Activated CD4-positive, alpha-beta T cell treated with anti-CD3 and anti-CD28 coated beads, Interleukin-2, amount 10 ng/mL, durations not matched to agents 7 days and 5 days (primary cell): Measurements from ENCODE around the gene URB2. TPM values are rescaled to one million over a fixed set of nuclear protein-coding genes. Genes with fewer than 3 reads are reported as not detected.

Experiments used
- CTCF ChIA-PET: fragments of 350-600 bp; sonication (Branson Sonifier 250); formaldehyde crosslinking; loops from one replicate; lab custom pipeline; 2021; ENCODE audit warnings: antibody characterized with exemption; lab: Charles Lee
- POLR2A ChIA-PET: fragments of 350-600 bp; sonication (Branson Sonifier 250); formaldehyde crosslinking; loops from one replicate; lab custom pipeline; 2021; ENCODE audit warnings: antibody characterized with exemption; lab: Charles Lee
- DNase-seq: peaks from one replicate; pipeline ENCODE4 v3.0.0-alpha.2; 2020
- H3K27ac Mint-ChIP-seq: one replicate; pipeline ENCODE4 v1.8.0; 2021; ENCODE audit warnings: mild to moderate bottlenecking, moderate library complexity, mixed read lengths
- H3K27me3 Mint-ChIP-seq: one replicate; pipeline ENCODE4 v1.8.0; 2021; ENCODE audit warnings: mixed read lengths
- H3K36me3 Mint-ChIP-seq: one replicate; pipeline ENCODE4 v1.8.0; 2021; ENCODE audit warnings: low read depth, mixed read lengths
- H3K4me1 Mint-ChIP-seq: one replicate; pipeline ENCODE4 v1.8.0; 2021; ENCODE audit warnings: mixed read lengths
- H3K4me3 Mint-ChIP-seq: one replicate; pipeline ENCODE4 v1.8.0; 2021; ENCODE audit warnings: mild to moderate bottlenecking, moderate library complexity, mixed read lengths
- H3K9me3 Mint-ChIP-seq: one replicate; pipeline ENCODE4 v1.8.0; 2021; ENCODE audit warnings: mixed read lengths
- total RNA-seq, 2 experiments: library from RNA; stranded (reverse); gene quantifications; one replicate each; pipeline ENCODE4 v1.2.3, GENCODE V29; 2021

URB2 gene
- total RNA-seq, 2 experiments from 2014 or later: 15.1 to 15.6 TPM

GRCh38 chr1:229641306-229641705 is 15.3 kb downstream of the URB2 start:
- Mint-ChIP-seq H3K4me1 (peaks cover 6% of the 10 kb centered on the region), H3K4me3 (no peak overlapping the region), H3K36me3 (peaks cover 27% of the 10 kb centered on the region), H3K27me3 (no peaks in the 10 kb centered on the region), H3K9me3 (no peaks in the 10 kb centered on the region), H3K27ac (no peak overlapping the region)
- CTCF ChIA-PET: no interaction called here
- DNase-seq: no peak
- POLR2A ChIA-PET: no interaction called here

- ChIA-PET POLR2A (interaction anchor here (0.7 kb wide), 1 partner anchor 594 kb away, joined by 3 read pairs; no protein-coding TSS in a partner anchor), CTCF (interaction anchor here (0.5 to 1.2 kb wide), 2 partner anchors 13 to 468 kb away, joined by 3 read pairs; no protein-coding TSS in a partner anchor)
- Mint-ChIP-seq H3K27ac (no peak overlapping the region), H3K36me3 (peaks cover 28% of the 10 kb centered on the region), H3K27me3 (no peaks in the 10 kb centered on the region), H3K4me1 (peaks cover 6% of the 10 kb centered on the region), H3K4me3 (no peak overlapping the region), H3K9me3 (no peaks in the 10 kb centered on the region)
- no peak for DNase-seq
These were observed 16.3 kb downstream of the URB2 start for GRCh38 chr1:229642376-229642775.

- Mint-ChIP-seq H3K36me3 (peaks cover 28% of the 10 kb centered on the region), H3K4me1 (peaks cover 6% of the 10 kb centered on the region), H3K4me3 (no peak overlapping the region), H3K27ac (no peak overlapping the region), H3K9me3 (no peaks in the 10 kb centered on the region), H3K27me3 (no peaks in the 10 kb centered on the region)
- CTCF ChIA-PET: interaction anchor here (0.5 to 1.2 kb wide), 2 partner anchors 13 to 468 kb away, joined by 3 read pairs; no protein-coding TSS in a partner anchor
- POLR2A ChIA-PET: no interaction called here
- no peak for DNase-seq
These were observed 16.9 kb downstream of the URB2 start for GRCh38 chr1:229642970-229643369.

GRCh38 chr1:229643996-229644745 is 18.1 kb downstream of the URB2 start:
- ChIA-PET POLR2A (no interaction called here), CTCF (no interaction called here)
- no peaks in the 10 kb centered on the region for H3K9me3 Mint-ChIP-seq
- H3K4me3 Mint-ChIP-seq: no peak overlapping the region
- no peaks in the 10 kb centered on the region for H3K27me3 Mint-ChIP-seq
- no peak overlapping the region for H3K27ac Mint-ChIP-seq
- H3K4me1 Mint-ChIP-seq: peaks cover 6% of the 10 kb centered on the region
- DNase-seq: no peak
- H3K36me3 Mint-ChIP-seq: peaks cover 32% of the 10 kb centered on the region

- Mint-ChIP-seq H3K27ac (no peak overlapping the region), H3K27me3 (no peaks in the 10 kb centered on the region), H3K4me1 (peaks cover 2% of the 10 kb centered on the region), H3K36me3 (peaks cover 32% of the 10 kb centered on the region), H3K4me3 (no peak overlapping the region), H3K9me3 (no peaks in the 10 kb centered on the region)
- ChIA-PET POLR2A (no interaction called here), CTCF (no interaction called here)
- DNase-seq: no peak
These were observed 19.4 kb downstream of the URB2 start for GRCh38 chr1:229645324-229645993.

- H3K4me1 Mint-ChIP-seq: no peaks in the 10 kb centered on the region
- H3K9me3 Mint-ChIP-seq: no peaks in the 10 kb centered on the region
- DNase-seq: no peak
- no peak overlapping the region for H3K27ac Mint-ChIP-seq
- peaks cover 35% of the 10 kb centered on the region for H3K36me3 Mint-ChIP-seq
- POLR2A ChIA-PET: no interaction called here
- CTCF ChIA-PET: no interaction called here
- no peak overlapping the region for H3K4me3 Mint-ChIP-seq
- no peaks in the 10 kb centered on the region for H3K27me3 Mint-ChIP-seq
These were observed 22.4 kb downstream of the URB2 start for GRCh38 chr1:229648406-229648805.

- Mint-ChIP-seq H3K27ac (no peak overlapping the region), H3K27me3 (no peaks in the 10 kb centered on the region), H3K9me3 (no peaks in the 10 kb centered on the region), H3K4me1 (no peaks in the 10 kb centered on the region), H3K36me3 (peaks cover 40% of the 10 kb centered on the region), H3K4me3 (no peak overlapping the region)
- POLR2A ChIA-PET: no interaction called here
- no peak for DNase-seq
- CTCF ChIA-PET: no interaction called here
These were observed 24.0 kb downstream of the URB2 start for GRCh38 chr1:229650045-229650444.

- Mint-ChIP-seq H3K27me3 (no peaks in the 10 kb centered on the region), H3K9me3 (no peaks in the 10 kb centered on the region), H3K27ac (no peak overlapping the region), H3K4me3 (no peak overlapping the region), H3K4me1 (no peaks in the 10 kb centered on the region), H3K36me3 (peaks cover 42% of the 10 kb centered on the region)
- DNase-seq: no peak
- ChIA-PET POLR2A (no interaction called here), CTCF (interaction anchor here (0.7 kb wide), 1 partner anchor 10 kb away, joined by 3 read pairs; no protein-coding TSS in a partner anchor)
These were observed 25.5 kb downstream of the URB2 start for GRCh38 chr1:229651546-229651945.

GRCh38 chr1:229653420-229653819 is 27.4 kb downstream of the URB2 start:
- DNase-seq: no peak
- ChIA-PET CTCF (no interaction called here), POLR2A (no interaction called here)
- Mint-ChIP-seq H3K27me3 (no peaks in the 10 kb centered on the region), H3K27ac (no peak overlapping the region), H3K4me3 (no peak overlapping the region), H3K36me3 (peaks cover 42% of the 10 kb centered on the region), H3K9me3 (no peaks in the 10 kb centered on the region), H3K4me1 (peaks cover 6% of the 10 kb centered on the region)

GRCh38 chr1:229655781-229656180 is 29.7 kb downstream of the URB2 start:
- H3K4me3 Mint-ChIP-seq: no peak overlapping the region
- CTCF ChIA-PET: no interaction called here
- no peak overlapping the region for H3K27ac Mint-ChIP-seq

GRCh38 chr1:229657993-229658755 is 32.1 kb downstream of the URB2 start:
- no peak overlapping the region for H3K27ac Mint-ChIP-seq
- peaks cover 46% of the 10 kb centered on the region for H3K36me3 Mint-ChIP-seq
- POLR2A ChIA-PET: no interaction called here
- no peak for DNase-seq
- no peaks in the 10 kb centered on the region for H3K27me3 Mint-ChIP-seq
- no peak overlapping the region for H3K4me3 Mint-ChIP-seq
- no peaks in the 10 kb centered on the region for H3K9me3 Mint-ChIP-seq
- H3K4me1 Mint-ChIP-seq: peaks cover 14% of the 10 kb centered on the region
- CTCF ChIA-PET: no interaction called here

More at GRCh38 chr1:229655781-229656180, 29.7 kb downstream of the URB2 start:
- DNase-seq: no peak
- no peaks in the 10 kb centered on the region for H3K27me3 Mint-ChIP-seq
- H3K36me3 Mint-ChIP-seq: peaks cover 43% of the 10 kb centered on the region
- peaks cover 6% of the 10 kb centered on the region for H3K4me1 Mint-ChIP-seq
- POLR2A ChIA-PET: no interaction called here
- H3K9me3 Mint-ChIP-seq: no peaks in the 10 kb centered on the region

GRCh38 chr1:229661022-229661877 is 35.2 kb downstream of the URB2 start:
- Mint-ChIP-seq H3K27ac (peak overlapping the region; percentile 9), H3K4me1 (peaks cover 14% of the 10 kb centered on the region), H3K36me3 (peaks cover 30% of the 10 kb centered on the region), H3K9me3 (no peaks in the 10 kb centered on the region), H3K4me3 (no peak overlapping the region), H3K27me3 (no peaks in the 10 kb centered on the region)
- CTCF ChIA-PET: interaction anchor here (0.6 to 1.4 kb wide), 9 partner anchors 9 to 664 kb away, joined by 3 to 5 read pairs (median 3); no protein-coding TSS in a partner anchor
- POLR2A ChIA-PET: no interaction called here
- DNase-seq: peak; percentile 70
